ENCODE data around the gene IQGAP2.
"Not testable (repeated sequence)": the region's sequence is repeated elsewhere in the genome, so short reads cannot be mapped to it uniquely, and the experiment has no call there.

IQGAP2 gene

DNA sequence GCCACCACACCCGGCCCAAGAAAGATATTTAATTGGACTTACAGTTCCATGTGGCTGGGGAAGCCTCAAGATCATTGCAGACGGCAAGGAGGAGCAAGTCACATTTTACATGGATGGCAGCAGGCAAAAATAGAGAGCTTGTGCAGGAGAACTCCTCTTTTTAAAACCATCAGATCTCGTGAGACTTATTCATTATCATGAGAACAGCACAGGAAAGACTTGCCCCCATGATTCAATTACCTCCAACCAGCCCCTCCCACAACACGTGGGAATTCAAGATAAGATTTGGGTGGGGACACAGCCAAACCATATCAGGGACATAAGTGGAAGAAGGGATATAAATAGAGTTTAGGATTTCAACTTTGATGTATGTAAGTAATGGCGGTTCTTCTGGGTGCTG, 115.2 kb downstream of the IQGAP2 start:
- H3K4me1 ChIP-seq (ENCODE audit: control insufficient read depth, insufficient read depth, low read length); H3K9ac ChIP-seq (ENCODE audit: low read length); H3K4me3 ChIP-seq (ENCODE audit: low read length); H3K27me3 ChIP-seq (replicated peaks; ENCODE audit: control insufficient read depth, insufficient read depth, low read length); H3K36me3 ChIP-seq (ENCODE audit: control insufficient read depth, insufficient read depth, low read length, severe bottlenecking); DNase-seq (ENCODE audit: low read depth); H3K9me3 ChIP-seq (ENCODE audit: control insufficient read depth, low read length): not testable (repeated sequence)

DNA sequence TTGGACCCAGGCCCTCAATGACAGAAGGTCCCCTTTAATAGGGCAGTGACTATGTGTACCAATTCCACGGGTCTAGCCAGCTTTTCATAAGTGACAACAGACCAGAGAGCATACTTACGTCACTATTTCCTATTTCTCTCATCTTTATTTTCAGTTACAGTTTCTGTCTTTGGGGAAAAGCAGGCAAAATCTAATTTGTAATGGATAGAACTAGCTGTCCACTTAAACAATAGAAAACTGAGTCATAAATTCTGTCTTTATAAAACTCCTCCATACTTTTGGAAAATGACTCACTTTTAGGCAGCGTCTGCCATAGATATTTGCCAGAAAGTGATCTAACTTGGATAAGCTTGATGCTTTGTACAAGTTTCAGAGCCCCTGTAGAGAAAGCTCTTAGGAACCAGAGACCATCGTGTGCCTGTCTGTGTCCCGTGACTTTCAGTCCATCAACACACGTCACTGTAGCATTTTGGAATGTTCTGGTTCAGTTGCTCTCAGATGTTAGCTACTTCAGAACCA, 118.2 kb downstream of the IQGAP2 start:
- Histone ChIP-seq H3K36me3 (ENCODE audit: control insufficient read depth, insufficient read depth, low read length, severe bottlenecking) (no peaks in the 10 kb centered on the region), H3K9ac (ENCODE audit: low read length) (no peak overlapping the region), H3K4me3 (ENCODE audit: low read length) (peak overlapping the region; percentile 46), H3K27me3 (replicated peaks; ENCODE audit: control insufficient read depth, insufficient read depth, low read length) (no peaks in the 10 kb centered on the region), H3K9me3 (ENCODE audit: control insufficient read depth, low read length) (no peaks in the 10 kb centered on the region), H3K4me1 (ENCODE audit: control insufficient read depth, insufficient read depth, low read length) (no peaks in the 10 kb centered on the region)
- peak; percentile 20 for DNase-seq (ENCODE audit: low read depth)

DNA sequence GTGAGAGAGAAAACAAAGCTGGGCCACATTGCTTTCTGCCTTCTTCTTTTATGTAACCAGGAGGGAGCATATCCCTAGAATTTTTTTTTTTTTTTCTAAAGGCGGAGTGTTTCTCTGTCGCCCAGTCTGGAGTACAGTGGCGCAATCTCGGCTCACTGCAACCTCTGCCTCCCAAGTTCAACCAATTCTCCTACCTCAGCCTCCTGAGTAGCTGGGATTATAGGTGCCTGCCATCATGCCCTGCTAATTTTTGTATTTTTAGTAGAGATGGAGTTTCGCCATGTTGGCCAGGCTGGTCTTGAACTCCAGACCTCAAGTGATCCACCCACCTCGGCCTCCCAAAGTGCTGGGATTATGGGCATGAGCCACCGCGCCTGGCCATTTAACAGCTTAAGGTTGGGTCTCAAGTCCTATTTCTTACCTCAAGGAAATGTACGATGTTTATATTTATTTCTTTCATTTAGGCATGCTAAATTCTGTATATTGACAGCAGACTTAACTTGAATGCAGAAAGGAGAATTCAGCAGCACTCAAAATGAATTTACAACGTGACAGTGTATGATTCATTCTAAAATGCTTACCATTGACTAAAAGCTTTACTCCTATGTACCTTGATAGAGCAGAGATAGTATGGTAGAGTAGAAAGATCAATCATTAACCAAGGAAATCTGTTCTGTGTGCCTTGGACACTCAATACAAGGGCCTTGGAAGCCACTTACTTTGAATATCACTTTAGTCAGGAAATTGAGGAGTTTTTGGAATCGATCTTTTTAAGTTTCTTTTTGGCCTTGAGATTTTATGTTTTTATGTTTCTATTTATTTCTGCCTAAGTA, 119.2 kb downstream of the IQGAP2 start:
- H3K27me3 ChIP-seq (replicated peaks; ENCODE audit: control insufficient read depth, insufficient read depth, low read length): no peaks in the 10 kb centered on the region
- no peaks in the 10 kb centered on the region for H3K36me3 ChIP-seq (ENCODE audit: control insufficient read depth, insufficient read depth, low read length, severe bottlenecking)
- H3K4me1 ChIP-seq (ENCODE audit: control insufficient read depth, insufficient read depth, low read length): no peaks in the 10 kb centered on the region
- H3K9me3 ChIP-seq (ENCODE audit: control insufficient read depth, low read length): no peaks in the 10 kb centered on the region
- H3K4me3 ChIP-seq (ENCODE audit: low read length): no peak overlapping the region
- DNase-seq (ENCODE audit: low read depth): no peak
- H3K9ac ChIP-seq (ENCODE audit: low read length): no peak overlapping the region

DNA sequence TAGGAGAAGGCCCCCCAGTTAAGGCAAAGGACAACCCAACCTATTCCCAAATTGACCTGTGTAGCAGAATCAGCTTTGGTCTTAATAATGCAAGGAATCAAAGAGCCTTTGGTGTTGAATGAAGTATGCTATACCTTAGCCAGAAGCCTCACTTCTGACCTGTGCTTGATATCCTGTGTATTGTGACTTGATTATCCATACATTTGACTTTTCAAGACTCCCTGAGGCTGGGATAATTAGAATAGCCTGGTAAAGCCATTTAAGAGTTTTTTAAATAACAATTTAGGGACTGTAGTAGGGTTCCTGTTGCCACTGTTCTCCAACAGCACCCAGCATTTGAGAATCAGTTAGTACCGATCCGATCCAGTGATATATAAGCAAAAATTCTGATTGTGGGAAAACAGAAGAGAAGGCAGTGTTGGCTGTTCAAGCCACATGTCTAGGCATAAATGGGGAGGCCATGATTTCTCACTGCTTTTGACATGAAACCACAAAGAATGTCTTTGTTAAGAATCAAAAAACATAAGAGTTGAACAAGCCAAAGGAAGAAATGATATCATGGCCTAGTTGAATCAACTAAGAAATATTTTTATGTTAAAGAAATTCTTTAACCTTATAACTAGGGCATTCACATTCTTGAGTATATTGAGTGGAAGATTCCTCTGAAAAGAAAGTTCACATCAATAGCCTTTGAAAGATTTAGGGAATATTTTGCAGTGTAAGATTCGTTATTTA, 121.2 kb downstream of the IQGAP2 start:
- no peak for DNase-seq (ENCODE audit: low read depth)
- no peaks in the 10 kb centered on the region for H3K36me3 ChIP-seq (ENCODE audit: control insufficient read depth, insufficient read depth, low read length, severe bottlenecking)
- no peak overlapping the region for H3K4me3 ChIP-seq (ENCODE audit: low read length)
- H3K9me3 ChIP-seq (ENCODE audit: control insufficient read depth, low read length): no peaks in the 10 kb centered on the region
- H3K9ac ChIP-seq (ENCODE audit: low read length): no peak overlapping the region
- no peaks in the 10 kb centered on the region for H3K4me1 ChIP-seq (ENCODE audit: control insufficient read depth, insufficient read depth, low read length)
- H3K27me3 ChIP-seq (replicated peaks; ENCODE audit: control insufficient read depth, insufficient read depth, low read length): no peaks in the 10 kb centered on the region

DNA sequence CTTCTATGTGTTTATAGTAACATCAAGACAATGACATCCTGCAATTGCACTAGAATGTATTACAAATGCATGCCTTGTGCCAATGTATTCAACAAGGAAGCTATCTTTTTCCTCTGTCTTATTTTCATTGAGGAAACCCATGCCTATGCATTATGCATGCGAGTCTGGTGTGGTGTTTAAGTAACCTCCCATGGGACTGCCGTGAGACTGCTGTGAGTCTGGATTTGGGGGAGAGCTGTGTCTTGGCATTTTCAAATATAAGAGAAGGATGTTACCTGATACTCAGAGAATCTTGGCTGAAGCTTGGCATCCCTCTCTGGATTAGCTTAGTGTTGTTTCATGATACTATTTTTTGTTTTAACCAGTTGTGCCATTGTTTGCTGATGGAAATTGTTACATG, 121.8 kb downstream of the IQGAP2 start:
- Histone ChIP-seq H3K9me3 (ENCODE audit: control insufficient read depth, low read length) (no peaks in the 10 kb centered on the region), H3K36me3 (ENCODE audit: control insufficient read depth, insufficient read depth, low read length, severe bottlenecking) (no peaks in the 10 kb centered on the region), H3K4me1 (ENCODE audit: control insufficient read depth, insufficient read depth, low read length) (no peaks in the 10 kb centered on the region), H3K27me3 (replicated peaks; ENCODE audit: control insufficient read depth, insufficient read depth, low read length) (no peaks in the 10 kb centered on the region), H3K4me3 (ENCODE audit: low read length) (no peak overlapping the region), H3K9ac (ENCODE audit: low read length) (no peak overlapping the region)
- no peak for DNase-seq (ENCODE audit: low read depth)

DNA sequence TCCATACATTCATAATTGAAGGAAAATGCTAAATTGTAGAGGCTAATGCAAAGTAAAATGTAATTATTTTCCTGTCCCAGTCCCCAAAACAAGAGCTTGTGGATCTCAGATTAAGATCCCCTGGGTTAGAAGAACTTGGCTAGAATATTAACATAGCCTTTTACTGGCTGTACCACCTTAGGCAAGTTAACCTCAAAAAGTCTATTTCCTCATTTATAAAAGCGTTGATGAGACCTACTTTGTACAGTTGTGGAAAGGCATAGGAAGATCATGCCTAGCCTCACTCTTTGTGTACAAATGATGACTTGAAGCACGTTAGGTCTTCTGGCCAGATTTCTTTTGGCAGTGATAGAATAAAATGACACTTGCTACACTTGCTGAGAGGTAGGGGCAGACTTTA, 122.9 kb downstream of the IQGAP2 start:
- H3K4me1 ChIP-seq (ENCODE audit: control insufficient read depth, insufficient read depth, low read length): no peaks in the 10 kb centered on the region
- DNase-seq (ENCODE audit: low read depth): no peak
- H3K36me3 ChIP-seq (ENCODE audit: control insufficient read depth, insufficient read depth, low read length, severe bottlenecking): no peaks in the 10 kb centered on the region
- H3K9me3 ChIP-seq (ENCODE audit: control insufficient read depth, low read length): no peaks in the 10 kb centered on the region
- H3K4me3 ChIP-seq (ENCODE audit: low read length): no peak overlapping the region
- no peak overlapping the region for H3K9ac ChIP-seq (ENCODE audit: low read length)
- H3K27me3 ChIP-seq (replicated peaks; ENCODE audit: control insufficient read depth, insufficient read depth, low read length): no peaks in the 10 kb centered on the region

DNA sequence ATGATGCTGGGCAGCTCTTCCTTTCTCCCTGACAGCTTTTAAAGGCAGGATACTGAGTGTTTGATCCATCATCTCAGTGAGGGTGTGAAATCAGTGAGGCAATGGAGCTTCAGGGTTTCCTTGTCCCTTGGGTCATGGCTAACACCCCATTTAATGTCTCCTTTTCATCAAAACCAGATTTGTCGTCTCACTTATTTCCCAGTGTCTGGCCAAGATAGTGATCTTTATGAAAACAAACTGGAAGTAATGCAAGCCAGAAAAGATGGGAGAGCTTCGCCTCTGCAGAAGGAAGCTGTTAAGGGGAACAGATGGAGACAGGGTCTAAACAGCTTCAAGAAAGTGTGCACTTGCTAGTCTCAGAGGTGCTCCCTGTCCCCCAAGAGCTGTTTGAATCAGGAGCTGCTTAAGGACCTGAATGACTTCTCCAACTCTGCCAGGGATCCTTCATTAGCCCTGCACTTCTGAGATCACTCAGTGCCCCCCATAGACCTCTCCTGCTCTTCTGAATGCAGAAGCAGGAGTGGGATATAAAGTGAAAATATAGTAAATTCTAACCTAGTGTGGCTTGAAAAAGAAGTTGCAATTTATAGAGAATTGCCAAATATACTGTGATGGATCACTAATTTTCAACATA, 124.0 kb downstream of the IQGAP2 start:
- no peak overlapping the region for H3K4me3 ChIP-seq (ENCODE audit: low read length)
- no peaks in the 10 kb centered on the region for H3K9me3 ChIP-seq (ENCODE audit: control insufficient read depth, low read length)
- no peaks in the 10 kb centered on the region for H3K36me3 ChIP-seq (ENCODE audit: control insufficient read depth, insufficient read depth, low read length, severe bottlenecking)
- DNase-seq (ENCODE audit: low read depth): no peak
- H3K9ac ChIP-seq (ENCODE audit: low read length): no peak overlapping the region
- no peaks in the 10 kb centered on the region for H3K4me1 ChIP-seq (ENCODE audit: control insufficient read depth, insufficient read depth, low read length)
- H3K27me3 ChIP-seq (replicated peaks; ENCODE audit: control insufficient read depth, insufficient read depth, low read length): no peaks in the 10 kb centered on the region

DNA sequence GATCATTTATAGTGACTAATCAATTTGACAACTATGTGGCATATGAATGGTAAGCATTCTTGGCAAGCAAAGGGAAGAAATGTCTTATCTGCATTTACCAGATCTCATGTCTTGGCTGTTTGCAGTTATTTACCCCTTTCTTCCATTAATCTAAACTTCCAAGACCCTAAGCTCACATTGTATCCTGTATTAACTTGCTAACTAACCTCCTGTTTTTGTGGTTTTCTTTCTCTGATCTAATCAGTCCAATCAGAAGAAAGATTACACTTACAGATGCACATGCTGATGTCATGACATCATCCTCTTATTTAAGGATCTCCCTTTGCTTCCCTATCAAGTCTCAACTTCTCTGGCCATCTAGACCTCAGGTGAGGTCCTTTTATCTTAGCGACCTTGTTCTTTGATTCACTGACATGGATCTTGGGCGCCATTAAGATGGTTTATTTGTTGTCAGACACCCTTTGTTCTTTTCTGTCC, 124.6 kb downstream of the IQGAP2 start:
- no peak for DNase-seq (ENCODE audit: low read depth)

DNA sequence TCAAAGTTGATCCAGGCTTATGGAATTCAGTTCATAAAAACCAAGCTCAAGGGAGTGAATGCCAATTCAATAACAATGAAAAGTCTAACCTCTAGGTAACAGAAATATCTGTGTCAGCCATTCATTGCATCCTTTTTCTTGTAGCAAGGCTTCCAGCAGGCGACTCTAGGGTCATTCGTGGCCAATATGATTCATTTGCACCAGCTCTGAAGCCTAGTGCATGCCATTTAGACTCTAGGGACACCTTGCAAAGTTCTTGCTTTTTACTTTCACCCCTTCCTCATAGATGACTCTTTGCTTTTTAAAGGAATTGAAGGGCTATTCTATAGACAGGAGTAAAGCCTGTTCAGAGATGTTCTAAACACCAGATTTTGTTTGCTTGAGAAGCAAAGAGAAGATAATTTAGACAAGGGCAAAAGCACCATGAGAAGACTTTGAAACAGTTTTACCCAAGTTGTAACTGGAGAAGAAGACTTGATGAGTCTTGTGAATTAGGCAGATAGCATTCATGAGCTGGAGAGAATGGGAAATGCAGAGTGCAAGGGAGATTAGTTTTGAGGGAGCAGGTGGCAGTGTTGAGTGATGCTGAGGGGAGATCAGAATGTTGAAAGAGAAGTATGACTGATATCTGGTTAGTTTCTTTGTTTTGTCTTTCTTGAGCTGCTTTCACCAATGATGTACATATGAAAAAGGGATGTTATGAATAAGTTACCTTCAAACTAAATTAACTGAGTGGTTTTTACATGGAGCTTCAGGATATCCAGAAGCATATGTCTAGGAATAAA, 125.7 kb downstream of the IQGAP2 start:
- Histone ChIP-seq H3K27me3 (replicated peaks; ENCODE audit: control insufficient read depth, insufficient read depth, low read length) (no peaks in the 10 kb centered on the region), H3K4me3 (ENCODE audit: low read length) (no peak overlapping the region), H3K9me3 (ENCODE audit: control insufficient read depth, low read length) (no peaks in the 10 kb centered on the region), H3K9ac (ENCODE audit: low read length) (no peak overlapping the region), H3K4me1 (ENCODE audit: control insufficient read depth, insufficient read depth, low read length) (no peaks in the 10 kb centered on the region), H3K36me3 (ENCODE audit: control insufficient read depth, insufficient read depth, low read length, severe bottlenecking) (no peaks in the 10 kb centered on the region)
- no peak for DNase-seq (ENCODE audit: low read depth)

More for the DNA sequence above, 124.6 kb downstream of the IQGAP2 start:
- no peaks in the 10 kb centered on the region for H3K27me3 ChIP-seq (replicated peaks; ENCODE audit: control insufficient read depth, insufficient read depth, low read length)
- H3K4me3 ChIP-seq (ENCODE audit: low read length): no peak overlapping the region
- no peaks in the 10 kb centered on the region for H3K4me1 ChIP-seq (ENCODE audit: control insufficient read depth, insufficient read depth, low read length)
- no peaks in the 10 kb centered on the region for H3K36me3 ChIP-seq (ENCODE audit: control insufficient read depth, insufficient read depth, low read length, severe bottlenecking)
- H3K9ac ChIP-seq (ENCODE audit: low read length): no peak overlapping the region
- H3K9me3 ChIP-seq (ENCODE audit: control insufficient read depth, low read length): no peaks in the 10 kb centered on the region

DNA sequence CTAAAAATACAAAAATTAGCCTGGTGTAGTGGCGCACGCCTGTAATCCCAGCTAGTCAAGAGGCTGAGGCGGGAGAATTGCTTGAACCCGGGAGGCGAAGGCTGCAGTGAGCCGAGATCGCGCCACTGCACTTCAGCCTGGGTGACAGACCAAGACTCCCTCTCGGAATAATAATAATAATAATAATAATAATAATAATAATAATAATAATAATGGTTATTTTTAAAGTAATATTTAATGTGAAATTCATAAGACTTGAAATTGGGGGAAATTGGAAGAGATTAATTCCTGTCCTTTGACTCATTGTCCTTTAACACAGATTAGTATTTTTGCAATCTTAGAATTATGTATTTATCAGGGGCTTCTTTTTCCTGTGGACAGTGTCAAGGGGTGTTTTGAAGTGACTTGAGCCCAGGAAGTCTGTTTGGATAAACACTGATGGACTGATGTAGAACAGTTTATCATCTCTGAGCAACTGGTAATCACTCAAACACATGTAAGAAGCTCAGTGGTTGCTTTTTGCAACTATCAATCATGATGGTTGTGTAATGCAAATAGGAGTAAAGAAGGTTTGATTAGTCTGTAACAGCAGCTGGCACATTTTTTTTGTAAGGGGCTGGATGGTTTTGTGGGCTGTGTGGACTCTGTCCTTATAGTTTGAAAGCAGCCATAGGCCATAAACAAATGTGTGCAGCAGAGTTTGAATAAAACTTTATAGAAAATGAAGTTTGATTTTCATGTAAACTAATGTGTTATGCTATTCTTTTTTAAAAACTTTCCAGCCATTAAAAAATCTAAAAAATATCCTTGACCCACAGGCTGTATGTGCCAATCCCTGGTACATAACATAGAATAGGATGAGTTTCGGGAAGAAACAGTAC, 126.6 kb downstream of the IQGAP2 start:
- no peak for DNase-seq (ENCODE audit: low read depth)
- Histone ChIP-seq H3K9ac (ENCODE audit: low read length) (no peak overlapping the region), H3K4me3 (ENCODE audit: low read length) (no peak overlapping the region), H3K4me1 (ENCODE audit: control insufficient read depth, insufficient read depth, low read length) (no peaks in the 10 kb centered on the region), H3K9me3 (ENCODE audit: control insufficient read depth, low read length) (no peaks in the 10 kb centered on the region), H3K36me3 (ENCODE audit: control insufficient read depth, insufficient read depth, low read length, severe bottlenecking) (no peaks in the 10 kb centered on the region), H3K27me3 (replicated peaks; ENCODE audit: control insufficient read depth, insufficient read depth, low read length) (no peaks in the 10 kb centered on the region)
